HG03558 (cell line): ENCODE measurements around the gene SPRY4.
"Not testable (repeated sequence)": the region's sequence is repeated elsewhere in the genome, so short reads cannot be mapped to it uniquely, and the experiment has no call there.

Source experiments
- ATAC-seq: cut with Tn5 transposase; IDR thresholded peaks from one replicate; pipeline ENCODE4 v1.9.1; 2021; ENCODE audit warnings: moderate number of reproducible peaks; ENCODE audit not compliant: unreplicated experiment; ENCODE audit errors: extremely low read depth

The SPRY4 gene

DNA sequence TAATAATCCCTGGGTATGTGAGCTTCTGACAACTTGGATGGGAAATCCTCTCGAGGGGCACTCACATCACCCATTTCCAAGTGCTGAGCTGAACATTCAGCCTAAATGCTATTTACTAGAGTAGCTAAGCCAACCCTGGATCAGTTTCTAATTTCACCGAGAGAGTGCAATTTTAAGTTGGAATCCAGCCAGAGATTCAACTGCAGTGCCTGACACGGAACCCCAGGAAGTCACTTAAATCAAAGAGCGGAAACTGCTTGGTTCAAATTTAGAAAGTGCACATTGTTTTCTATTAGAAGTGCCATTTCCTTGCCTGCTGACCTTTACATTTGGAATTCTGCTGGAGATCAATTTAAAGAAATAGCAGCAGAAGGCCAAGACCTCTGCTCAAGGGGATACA is 8.8 kb downstream of the SPRY4 start:
- no peak for ATAC-seq

DNA sequence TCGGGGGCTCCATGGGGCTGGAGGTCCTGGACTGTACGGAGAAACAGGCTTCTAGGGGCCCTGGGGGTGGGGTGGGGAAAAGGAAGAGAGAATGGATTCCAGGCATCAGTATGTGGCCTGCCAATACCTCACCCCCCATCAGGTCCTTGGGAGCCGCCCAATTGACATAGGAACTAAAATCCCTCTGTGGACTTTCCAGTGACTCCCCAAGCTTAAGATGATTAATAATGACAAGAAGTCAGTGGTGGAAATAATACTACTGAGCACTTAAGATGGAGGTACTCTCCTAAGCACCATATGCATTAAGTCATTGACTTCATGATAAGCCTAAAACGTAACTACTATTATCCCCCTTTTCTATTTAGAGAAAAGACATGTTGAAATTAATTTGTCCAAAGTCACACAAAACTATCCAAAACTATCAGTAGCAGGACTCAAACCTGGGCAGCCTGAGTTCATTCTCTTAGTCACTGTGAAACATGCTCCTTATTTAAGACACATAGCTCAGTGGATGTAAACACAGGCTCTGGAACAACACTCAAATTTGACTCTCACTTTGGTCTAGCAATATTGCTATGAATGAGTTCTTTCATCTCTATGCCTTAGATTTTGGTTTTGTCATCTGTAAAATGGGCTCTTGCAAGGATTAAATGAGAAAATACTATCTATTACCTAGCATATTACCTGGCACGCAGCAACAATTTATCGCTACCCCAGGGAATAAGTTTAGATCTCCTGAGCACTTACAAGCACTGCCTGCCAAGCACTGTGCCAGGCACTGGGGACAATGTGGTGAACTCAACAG is 9.5 kb downstream of the SPRY4 start:
- ATAC-seq = no peak

DNA sequence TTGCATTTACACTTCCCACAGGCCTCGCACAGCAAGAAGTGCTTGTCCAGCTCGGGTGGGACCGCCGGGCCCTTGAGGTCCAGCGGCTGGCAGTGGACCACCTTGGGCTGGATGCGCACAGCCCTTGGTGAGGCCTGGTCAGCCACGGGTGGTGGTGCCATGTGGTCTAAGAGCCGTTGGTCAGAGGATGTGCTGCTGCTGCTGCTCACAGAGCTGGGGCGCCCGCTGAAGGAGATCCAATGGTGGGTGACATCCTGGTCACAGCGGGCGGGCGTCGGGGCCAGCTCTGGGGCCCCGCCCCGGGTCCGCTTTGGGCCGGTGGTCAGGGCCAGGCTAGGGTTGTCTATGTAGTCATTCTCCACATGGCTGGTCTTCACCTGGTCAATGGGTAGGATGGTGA is 10.2 kb downstream of the SPRY4 start:
- no peak for ATAC-seq

DNA sequence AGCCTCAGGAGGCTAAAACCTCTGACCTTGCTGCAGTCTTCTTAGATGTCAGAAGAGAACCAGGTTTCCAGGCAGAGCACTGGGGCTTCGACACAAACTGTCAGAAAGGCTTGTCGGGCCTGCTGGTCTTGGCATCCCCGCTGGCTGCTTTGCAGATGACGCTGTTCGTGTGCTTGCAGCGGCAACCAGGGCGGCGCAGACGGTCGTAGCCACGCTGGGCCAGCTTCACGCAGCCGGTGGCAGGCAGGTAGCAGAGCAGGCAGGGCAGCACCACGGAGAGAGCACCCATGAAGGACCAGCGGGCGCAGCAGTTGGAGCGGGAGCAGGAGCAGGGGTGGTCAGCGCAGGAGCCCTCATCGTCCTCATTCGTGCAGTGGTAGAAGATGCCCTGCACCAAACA is 10.7 kb downstream of the SPRY4 start:
- no peak for ATAC-seq

DNA sequence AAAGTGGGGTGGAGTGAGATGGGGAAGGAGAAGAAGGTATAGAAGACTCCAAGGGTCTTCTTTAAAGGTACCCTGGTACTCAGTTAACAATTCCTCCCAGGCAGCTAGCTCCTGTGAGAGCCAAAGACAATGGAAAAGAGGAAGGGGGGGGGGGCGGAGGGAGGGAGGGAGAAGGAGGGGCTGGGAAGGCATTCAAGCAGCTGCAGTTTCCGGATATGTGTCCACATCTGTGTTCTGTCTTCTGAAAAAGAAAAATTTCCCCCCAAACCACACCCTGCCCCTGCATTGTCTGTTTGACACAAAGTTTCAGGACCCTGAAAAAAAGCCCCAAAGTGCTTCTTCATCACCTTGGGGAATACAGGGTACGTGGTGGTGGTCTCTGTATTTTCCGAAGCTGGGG is 11.1 kb downstream of the SPRY4 start:
- ATAC-seq = no peak

DNA sequence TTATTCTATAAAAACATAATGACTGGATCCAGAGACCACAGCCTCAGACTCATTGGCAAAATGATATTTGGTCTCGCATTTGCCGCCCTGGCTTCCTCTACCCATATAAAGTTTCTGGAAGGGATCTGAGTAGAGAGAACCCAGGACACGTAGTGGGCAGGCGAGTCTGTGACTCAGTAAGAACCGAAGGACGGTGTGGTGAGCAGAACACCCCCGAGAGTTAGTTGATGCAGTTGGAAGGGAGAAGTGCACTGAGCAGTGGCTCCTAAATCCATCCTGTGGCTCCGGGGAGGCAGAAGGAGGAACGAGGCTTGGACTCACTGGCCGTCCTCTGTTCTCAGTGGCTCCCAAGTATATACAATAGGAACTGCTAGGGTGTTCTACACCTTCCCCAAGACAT is 11.5 kb downstream of the SPRY4 start:
- ATAC-seq = no peak

DNA sequence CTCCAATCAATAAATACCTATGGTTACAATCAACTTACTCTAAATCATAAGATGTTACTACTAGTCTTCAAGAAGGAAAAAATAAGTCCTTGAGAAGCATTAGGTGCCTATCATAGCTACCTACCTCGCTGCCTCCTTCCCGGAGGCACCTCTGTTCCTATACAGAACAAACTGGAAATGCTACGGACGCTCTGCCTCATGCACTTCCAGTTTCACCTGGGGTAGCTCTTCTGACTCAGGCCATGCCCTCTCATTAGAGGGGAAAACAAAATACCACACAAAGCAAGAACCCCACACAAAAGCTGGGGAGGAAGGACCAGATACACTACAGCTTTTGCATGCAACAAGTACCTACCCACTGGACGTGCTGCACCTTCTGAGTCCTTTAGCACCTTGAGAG is 12.4 kb downstream of the SPRY4 start:
- ATAC-seq = no peak

DNA sequence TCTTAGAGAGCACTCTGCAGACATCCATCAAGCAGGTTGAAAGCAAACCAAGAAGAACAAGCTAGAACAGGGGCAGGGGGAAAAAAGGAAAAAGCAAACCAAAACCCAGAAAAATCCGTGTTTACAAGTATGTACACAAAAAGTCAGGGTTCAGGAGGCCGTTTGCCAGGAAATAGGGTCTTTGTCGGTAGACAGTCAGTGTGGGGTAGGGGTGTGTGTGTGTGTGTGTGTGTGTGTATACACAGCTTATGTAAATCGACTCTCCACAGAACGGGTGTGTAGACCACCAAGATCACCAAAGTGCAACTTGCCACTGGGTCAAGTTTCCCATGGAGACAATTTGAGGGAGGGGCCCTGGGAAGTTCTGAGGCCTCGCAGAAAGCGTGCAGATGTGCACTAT is 13.1 kb downstream of the SPRY4 start:
- ATAC-seq = no peak

DNA sequence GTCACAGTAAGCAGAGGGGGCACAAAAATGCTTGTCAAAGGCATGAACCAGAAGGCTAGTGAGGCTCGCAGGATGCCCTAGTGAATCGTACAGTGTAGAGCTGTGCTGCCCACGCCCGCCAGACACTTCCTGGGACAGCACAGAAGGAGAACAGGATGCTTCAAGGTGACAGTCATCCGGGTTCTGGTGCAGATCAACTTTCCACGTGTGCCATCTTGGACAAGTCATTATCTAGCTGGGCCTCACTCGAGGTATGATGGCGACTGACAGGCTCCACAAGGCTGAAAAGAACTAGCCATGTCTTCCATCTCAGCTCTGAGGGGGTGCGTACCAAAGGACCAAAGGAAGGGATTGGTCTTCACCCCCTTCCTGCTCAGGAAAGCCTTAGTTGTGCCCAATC is 14.0 kb downstream of the SPRY4 start:
- ATAC-seq = no peak

DNA sequence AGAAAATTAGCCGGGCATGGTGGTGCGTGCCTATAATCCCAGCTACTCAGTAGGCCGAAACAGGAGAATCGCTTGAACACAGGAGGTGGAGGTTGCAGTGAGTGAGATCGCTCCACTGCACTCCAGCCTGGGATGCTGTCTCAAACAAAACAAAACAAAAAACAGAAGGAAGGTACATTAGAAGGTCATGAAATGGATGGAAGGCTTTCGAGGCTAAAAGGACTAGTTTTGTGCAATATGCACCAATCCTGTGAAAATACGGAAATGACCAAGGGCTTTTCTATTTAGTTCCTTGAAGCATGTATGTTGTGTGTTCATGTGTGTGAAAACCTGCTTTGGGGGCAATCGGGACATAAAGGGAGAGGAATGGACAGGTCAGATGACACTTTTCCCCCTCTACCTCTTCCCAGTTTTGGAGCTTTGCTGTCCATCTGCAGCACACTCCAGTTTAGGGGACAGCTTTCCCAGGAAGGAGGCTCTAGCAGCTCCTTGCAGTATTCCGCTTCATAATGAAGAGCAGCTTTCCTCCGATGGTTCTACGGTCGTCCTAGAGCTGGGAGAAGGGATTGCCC is 15.0 kb downstream of the SPRY4 start:
- ATAC-seq = no peak

DNA sequence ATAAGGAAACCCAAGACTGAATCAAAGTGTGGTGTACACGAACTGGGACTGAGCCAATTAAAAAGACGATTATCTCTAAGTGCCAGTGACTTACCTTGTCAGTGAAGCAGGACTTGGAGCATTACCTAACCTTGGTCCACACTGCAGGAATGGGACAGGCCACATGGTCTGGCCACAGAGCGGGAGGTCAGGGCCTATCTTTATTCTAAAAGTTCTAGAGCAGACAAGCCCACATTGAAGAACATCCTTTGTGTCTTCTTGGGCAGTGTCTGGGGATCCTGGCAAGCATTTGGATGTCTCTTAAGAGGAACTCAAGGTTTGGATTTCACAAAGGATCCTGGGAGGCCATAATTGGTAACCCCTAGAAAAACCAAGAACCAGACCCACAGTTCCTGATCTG is 16.5 kb downstream of the SPRY4 start:
- ATAC-seq = no peak

DNA sequence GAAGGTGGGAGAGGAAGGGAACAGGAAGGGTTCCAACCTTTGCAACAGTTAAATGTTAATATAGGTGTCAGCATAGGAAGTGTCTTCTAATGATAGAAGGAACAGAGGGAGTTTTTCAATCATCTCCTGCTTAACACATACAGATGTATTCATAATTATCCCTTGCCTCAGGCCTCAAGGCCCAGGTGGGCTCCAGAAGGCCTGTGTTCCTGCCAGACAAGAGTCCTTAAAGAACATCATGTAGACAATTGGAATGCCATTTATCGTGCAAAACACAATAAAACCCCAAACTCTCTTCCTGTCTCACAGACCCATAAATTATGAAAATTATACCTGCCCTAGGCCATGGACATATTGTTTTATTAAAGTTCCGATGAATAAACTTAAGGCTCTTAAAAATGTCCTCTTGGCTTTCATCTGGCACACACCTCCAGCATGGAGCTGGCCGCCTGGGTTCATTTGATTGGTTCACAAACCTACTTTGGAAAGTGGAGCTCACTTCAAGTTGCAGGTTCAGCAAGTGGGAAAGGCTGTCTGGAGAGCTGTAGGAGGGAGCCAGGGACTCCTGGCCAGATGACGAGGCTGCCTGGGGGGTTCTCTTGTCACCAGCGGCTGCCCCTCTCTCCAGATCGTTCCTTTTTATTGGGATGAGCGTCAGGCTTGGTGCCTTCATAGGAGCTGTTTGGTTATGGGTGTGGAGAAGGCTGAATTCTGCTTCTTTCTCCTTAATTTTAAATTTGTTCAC is 17.5 kb downstream of the SPRY4 start:
- no peak for ATAC-seq

DNA sequence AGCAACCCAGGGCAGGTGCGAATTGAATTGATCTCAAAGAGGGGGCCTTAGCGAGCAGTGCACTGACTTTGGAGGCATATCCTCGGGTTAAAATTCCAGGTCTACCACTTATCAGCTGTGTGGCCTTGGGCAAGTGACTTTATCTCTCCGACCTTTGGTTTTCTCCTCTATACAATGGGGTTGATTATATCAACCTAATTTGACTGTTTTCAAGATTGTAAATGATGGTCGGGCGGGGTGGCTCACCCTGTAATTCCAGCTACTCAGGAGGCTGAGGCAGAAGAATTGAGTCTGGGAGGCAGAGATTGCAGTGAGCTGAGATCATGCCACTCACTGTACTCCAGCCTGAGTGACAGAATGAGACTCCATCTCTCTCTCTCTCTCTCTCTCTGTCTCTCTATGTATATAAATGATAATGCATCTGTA is 18.7 kb downstream of the SPRY4 start:
- no peak for ATAC-seq

DNA sequence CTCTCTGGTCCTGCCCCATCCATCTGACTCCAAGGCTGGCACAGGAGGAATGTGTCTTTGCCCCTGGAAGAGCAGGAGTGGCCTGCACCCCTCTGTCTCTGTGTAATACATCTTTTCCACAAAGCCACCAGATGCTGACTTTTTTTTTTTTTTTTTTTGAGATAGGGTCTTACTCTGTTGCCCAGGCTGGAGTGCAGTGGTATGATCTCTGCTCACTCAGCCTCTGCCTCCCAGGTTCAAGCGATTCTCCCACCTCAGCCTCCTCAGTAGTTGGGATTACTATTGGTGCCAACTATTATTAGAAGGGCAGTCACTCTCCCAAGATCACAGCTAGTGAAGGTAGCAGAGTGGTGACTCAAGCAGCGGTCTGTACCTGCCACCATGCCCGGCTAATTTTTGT is 19.6 kb downstream of the SPRY4 start:
- ATAC-seq = no peak

DNA sequence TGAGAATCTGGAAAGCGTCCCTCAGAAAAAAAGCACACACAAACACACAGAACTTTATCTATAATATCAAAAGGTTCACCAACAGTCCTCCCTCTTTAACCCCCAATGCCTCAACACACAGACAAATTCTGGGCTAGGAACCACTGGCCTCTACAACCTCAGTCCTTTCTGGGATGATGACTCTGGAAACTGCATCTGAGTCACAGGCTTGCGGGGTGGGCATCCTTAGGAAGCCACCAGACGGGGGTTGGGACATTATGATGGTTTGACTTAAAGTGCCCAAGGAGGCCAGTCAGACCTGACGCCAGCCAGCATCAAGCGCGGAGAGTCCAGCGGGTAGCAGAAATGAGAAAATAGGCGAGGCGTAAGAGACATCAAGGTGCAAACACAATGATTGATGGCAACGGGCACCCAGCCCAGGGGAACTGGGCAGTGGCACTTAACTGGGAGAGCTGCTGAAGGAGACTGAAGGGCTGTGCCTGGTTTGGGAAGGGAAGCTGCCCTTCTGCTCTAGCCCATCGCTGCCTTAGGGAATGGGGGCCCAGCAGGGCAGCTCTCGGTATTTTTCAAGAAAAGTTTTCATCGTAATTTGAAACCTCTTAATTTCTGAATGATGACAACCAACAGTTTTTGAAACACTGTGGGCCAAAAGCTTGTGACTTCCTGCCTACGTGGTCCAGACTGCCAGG is 20.7 kb downstream of the SPRY4 start:
- no peak for ATAC-seq

DNA sequence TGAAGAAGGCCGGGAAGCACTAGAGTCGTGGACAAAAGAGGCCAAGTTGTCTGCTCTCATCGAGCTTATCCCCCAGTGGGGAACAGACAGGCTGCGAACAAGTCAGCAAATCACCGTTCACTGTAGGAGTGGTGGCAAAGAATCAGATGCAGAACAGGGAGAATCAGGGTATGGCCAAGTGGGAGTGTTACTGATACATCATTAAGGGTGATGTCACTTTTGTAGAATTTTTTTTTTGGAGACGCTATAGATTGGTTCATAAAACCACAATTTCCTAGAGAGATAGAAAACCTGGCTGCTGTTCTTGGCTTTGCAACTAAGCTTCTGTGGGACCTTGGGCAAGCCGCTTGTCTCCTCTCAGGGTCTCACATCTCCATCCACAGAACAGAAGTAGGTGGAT is 21.3 kb downstream of the SPRY4 start:
- no peak for ATAC-seq

DNA sequence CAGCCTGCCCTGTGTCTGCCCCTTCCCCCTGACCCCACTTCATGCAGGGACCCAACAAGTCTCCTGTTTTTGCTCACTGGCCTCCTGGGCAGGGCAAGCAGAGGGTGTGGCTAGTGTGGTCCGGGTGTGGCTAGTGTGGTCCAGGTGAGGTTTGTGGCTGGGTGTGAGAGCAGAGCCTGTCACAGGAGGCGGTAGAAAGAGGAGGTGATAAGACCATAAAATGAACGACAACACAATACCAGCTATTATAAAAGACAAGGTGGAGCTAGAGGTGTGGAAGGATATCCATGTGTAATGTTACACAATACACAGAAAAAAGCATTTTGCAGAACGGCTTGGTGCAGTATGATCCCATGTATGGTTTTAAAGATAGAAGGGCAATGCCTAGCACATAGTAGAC is 23.3 kb downstream of the SPRY4 start:
- ATAC-seq = no peak

DNA sequence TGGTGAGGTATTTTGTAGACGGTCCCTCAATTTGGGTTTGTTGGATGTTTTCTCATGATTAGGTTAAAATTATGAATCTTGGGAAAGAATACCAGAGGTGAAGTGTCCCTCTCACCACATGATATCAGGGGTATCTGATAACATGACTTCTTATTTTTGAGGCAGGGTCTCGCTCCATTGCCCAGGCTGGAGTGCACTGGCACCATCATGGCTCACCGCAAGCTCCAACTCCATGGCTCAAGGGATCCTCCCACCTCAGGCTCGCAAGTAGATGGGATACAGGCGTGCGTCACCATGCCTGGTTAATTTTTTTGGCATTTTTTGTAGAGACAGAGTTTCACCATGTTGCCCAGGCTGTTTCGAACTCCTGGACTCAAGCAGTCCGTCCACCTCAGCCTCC is 24.1 kb downstream of the SPRY4 start:
- no peak for ATAC-seq

DNA sequence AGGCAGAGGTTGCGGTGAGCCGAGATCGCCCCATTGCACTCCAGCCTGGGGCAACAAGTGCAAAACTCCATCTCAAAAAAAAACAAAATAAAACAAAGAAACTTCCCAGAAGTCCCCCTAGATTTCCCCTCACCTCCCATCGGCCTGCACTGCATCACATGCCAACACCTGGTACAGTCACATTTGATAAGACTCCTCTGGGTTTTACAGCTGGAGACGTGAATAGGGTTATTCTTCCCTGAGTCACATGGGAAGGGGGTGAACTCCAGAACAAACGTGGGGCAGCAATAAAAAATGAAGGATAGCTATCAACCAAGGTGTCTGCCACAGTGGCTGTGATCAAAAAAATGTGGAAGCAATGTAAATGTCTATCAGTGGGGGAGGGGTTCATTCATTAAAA is 26.0 kb downstream of the SPRY4 start:
- no peak for ATAC-seq

DNA sequence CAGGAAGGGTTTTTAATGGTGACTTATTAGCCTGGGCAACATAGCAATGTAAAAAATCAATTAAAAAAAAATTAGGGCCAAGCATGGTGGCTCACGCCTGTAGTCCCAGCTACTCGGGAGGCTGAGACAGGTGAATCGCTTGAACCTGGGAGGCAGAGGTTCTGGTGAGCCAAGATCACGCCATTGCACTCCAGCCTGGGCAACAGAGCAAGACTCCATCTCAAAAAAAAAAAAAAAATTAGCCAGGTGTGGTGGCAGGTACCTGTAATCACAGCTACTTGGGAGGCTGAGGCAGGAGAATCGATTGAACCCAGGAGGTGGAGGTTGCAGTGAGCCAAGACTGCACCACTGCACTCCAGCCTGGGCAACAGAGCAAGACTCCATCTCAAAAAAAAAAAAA is 27.0 kb downstream of the SPRY4 start:
- ATAC-seq = not testable (repeated sequence)

DNA sequence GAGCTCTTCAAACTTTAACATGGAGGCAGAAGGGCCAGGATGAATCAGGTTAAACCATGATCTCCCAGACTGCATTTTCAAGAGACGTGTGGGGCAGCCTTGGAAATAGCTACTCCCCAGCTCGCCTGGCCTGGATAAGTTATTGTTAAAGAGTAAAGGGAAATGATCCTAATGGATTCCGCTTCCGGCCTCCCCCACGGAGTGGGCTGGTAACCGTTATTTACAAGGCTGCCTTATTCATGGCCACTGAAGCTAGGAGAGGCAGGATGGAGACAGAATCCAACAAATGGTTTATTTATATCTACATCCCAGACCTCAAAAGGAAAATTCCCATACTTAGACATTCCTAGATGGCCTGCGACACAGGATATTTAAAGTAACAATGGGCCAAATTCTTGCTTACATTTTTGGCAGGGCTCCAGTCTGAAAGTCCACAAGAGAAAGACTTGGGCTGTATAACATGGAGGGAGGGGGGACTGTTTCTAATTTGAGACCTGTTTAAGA is 27.9 kb downstream of the SPRY4 start:
- no peak for ATAC-seq
